Stimulated activated CD4-positive, alpha-beta T cell treated with anti-CD3 and anti-CD28 coated beads, Interleukin-12 subunit alpha, Interleukin-12 subunit beta, amount 100 ng/mL, for 4 hours (primary cell): ENCODE data around the gene TBC1D22A.

ENCODE experiments used
- DNase-seq: peaks from one replicate; pipeline ENCODE4 v3.0.0-alpha.2; 2020

The TBC1D22A gene

DNA sequence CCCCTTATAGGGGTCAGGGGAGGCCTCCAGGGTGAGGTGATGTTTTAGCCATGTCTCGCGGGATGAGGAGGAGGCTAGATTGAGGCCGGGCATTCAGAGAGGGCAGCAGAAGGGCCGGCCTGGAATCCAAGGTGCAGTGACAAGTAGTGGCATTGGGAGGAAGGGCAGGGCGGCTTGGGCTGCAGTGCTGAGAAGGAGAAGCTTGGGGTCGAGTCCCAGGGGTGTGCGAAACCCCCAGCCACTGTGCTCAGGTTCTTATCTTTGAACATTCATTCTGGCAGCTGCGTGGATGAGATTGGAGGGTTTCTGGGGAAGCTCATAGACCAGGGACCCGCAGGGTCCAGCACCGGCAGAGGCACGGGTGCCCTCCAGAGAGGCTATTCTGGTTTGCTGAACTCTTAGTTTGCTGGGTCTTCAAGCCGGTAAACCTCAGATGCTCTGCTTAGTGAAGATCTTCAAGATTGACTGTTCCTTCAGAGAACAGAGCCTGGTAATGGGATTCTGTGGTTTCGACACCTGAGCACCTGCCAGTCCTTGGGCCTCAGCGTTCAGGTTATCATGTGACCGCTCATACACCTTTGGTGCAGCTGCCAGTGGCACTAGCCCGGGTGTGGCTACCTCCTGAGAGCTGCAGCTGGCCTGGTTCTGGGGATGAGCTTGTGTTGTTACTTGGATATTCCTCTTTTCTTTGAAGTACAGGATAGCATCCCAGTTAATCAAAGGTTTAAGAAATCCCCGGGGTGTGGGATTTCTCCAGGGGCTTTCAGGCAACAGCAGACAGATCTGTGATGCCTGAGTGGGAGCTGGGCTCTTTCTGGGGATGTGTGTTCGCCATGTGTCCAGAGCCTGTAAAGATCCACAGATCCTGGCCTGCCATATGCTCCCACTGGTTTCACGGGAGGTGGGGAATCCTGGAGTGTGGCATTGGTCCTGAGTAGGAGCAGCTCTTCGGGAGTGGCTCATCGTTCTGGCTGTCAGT is 152.8 kb downstream of the TBC1D22A start:
- DNase-seq, result no peak

DNA sequence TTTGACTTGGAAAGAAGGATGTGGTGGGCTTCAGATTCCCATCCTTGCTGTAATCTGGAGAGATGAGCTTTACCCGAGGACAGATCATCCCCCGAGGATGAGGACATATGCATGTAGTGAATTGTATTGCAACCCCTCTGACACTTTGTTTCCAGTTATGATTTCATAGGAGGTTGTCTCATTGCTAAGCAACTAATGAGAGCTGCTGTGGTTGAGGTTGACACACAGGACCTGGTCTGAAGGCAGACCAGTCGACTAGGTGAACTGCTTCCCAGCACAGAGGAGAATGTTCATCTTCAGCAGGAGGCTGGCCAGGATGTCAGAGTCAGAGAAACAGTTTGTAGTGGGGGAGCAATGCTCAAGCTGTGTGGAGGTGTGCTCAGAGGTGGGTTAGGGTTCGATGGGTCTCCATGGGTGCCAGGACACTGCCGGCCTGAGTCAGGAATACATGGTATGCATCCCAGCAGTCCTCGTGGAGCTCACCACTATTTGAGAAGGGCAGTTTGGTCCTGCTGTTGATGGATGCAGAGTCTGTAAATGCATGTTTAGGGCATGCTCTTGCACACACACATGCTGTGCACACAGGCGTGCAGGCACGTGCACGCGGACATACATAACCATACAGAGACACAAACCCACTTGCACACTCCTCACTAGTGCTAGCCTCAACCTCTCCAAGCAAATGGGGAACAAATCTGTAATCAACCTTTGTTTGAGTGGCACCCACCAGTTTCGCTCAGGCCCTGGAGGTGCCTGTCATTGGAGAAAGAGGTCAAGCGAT is 153.7 kb downstream of the TBC1D22A start:
- DNase-seq, result no peak

DNA sequence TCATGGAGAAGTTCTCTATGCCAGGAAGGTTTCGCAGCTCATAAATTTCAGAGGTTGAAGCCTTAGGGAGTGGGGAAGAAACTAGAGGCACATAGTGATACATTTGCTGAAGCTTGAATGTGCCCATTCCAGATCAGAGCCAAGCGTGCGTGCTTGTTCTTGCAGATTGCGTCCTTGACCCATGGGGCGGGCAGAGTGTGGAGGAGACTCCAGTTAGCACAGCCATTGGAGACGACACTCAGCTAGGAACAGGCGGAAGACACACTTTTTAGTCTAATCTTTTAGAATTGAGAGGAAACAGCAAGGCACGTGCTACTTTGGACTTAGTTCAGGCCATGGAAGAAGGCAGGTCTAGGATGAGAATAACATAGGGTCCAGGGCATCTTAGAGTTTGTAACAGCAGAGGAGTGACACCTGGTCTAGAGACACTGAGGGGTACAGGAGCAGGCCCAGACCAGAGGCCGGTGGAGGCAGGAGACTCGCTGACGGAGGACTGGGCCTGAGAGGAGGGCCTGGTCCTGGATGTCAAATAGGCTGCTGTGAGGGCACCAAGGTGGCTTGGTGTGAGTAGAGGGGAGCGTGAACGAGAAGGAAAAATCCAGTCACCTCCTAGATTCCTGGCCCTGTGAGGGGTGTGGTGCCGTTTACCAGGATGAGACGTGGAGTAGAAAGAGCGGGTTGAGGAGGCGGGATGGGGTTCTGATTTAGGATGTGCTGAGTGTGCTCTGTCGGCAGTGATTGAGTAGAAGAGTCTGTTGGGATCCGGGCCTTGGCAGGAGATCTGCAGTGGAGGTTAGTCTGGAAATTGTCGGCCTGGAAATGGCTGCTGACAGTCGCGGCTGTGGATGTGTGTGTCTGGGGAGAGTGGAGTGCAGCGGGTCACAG is 154.7 kb downstream of the TBC1D22A start:
- no peak for DNase-seq

DNA sequence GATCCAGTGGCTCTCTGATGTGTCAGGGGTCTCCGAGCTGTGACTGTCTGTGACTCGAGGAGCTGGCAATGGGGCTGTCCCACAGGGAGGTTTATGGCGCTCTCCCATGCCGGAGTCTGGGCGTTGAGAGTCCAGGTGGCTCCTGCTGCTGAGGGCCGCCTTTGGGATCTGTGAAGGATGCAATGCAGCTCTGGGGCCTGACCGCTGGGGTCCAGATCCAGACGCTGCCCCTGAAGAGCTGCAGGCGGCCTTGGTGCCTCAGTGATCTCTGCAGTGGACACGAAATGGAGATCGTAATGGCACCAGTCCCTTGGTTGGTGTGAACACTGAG is 155.3 kb downstream of the TBC1D22A start:
- DNase-seq, result no peak

DNA sequence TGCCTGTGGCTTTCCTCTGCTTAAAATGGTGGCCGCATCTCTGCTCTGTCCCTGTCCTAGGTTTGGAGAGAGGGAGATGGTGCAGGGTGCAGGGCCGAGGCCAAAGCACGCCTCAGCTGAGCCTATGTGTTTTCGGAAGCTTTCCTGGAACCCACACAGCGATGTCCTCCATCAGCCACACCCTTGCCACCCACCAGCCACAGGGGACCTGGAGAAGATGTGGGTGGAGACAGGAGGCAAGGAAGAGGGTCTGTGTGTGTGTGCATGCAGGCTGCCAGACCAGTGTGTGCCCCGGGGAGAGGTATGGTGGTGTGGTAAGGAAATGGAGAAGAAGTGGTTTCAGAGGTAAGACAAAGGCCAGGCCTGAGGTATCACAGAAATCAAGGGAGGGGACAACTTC is 155.7 kb downstream of the TBC1D22A start:
- no peak for DNase-seq

DNA sequence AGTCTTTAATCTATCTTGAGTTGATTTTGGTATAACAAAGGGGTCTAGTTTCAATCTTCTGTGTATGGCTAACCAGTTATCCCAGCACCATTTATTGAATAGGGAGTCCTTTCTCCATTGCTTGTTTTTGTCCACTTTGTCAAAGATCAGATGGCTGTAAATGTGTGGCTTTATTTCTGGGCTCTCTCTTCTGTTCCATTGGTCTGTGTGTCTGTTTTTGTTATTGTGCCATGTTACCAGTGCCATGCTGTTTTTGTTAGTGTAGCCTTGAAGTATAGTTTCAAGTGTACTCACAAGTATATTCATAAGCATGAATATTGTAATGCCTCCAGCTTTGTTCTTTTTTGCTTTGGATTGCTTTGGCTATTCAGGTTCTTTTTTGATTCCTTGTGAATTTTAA is 159.6 kb downstream of the TBC1D22A start:
- DNase-seq, result no peak

DNA sequence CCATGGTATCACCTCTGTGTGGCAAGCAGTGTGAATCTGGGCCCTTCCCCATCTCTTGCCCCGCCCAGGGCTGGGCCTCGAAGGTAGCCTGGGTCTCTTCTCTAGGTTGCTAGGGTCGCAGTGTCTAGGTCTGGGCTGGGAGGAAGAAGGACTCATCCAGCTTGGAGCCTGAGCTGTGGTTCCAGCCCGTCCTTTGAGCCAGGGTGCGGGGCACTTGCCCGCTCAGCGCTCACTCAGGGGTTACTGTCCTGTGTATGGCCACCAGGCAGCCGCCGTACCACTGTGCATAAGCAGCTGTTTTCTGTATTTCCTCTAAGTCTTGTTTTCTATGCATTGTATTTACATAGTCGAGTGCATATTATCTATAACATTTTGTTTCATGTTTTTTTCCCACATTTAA is 160.9 kb downstream of the TBC1D22A start:
- DNase-seq, result no peak

DNA sequence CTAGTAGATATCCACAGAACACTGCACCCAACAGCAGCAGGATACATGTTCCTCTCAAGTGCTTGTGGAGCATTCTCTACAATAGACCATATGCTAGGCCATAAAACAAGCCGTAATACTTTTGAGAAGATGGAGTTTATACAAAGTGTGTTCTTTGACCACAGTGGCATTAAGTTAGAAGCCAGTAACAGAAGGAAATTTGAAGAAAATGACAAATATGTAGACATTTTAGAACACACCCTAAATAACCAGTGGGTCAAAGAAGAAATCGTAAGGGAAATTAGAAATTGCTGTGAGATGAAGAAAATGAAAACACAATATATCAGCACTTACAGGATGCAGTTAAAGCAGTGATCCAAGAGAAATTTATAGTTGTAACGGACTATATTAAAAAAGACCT is 163.4 kb downstream of the TBC1D22A start:
- DNase-seq, result no peak

DNA sequence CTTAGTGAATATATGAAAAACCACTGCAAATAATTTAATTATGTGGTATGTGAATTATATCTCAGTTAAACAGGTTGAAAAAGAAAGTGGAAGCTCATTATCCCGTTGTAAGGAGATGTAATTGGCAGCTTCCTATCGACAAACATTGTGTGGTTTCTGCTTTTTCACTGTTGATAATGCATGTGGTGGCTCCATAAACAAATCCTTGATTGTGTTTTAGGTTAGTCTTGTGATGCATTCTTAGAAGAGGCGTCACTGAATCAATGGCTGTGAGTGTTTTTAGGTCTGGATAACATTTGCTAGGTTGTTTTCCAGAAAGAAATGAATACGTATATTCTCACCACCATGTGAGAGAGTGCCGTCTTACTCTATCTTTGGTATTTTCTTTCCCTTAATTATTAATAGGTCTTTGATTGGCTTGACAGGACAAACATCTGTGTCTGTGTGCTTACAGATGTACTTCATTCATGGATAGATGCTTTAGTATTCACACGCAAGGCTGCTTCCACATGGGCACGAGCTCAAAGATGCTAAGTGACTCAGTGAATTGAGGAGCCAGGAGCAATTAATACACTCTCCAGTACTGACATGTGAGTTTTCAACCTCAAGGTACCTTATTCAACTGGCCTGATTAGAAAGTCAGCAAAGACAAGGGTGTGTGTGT is 166.7 kb downstream of the TBC1D22A start:
- DNase-seq, result no peak

DNA sequence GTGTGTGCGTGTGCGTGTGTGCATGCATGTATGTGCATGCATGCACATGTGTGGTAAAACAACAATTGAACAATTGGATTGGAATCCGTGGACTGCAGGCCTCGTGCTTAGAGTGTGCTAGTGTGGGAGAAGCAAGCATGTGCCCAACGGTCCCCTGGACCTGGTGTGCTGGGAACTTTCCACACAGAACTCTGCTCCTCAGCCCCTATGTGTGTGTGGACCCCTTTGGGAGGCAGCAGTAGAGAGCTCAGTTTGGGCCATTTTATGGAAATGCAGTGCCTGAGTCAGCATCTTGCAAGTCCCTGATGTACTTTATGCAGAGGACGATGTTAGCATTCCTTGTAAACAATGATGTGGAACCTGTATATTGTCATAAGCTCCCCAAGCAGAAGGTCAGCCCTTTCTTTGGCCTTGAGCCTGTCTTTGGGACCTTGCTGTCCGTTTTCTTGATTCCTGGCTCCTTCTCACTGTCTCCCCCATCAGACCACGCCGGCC is 167.3 kb downstream of the TBC1D22A start:
- DNase-seq, result no peak

DNA sequence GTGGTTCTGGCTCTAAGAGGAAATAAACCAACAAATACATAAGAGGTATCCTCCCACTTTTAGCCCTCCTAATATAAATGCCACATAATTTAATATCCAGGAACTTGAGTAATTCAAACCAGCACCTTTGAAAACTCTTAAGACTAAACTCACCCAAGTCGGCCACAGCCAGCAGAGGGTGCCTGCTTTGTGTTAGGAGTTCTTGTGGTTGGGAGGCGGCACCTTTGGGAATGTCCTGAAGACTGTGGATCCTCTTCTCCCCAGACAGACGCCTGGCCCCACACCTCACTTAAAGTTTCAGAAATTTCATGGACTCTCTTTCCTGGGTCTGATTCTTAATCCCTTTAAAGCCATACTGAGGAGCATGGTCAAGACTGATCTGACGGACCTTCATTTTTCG is 169.0 kb downstream of the TBC1D22A start:
- DNase-seq, result no peak

DNA sequence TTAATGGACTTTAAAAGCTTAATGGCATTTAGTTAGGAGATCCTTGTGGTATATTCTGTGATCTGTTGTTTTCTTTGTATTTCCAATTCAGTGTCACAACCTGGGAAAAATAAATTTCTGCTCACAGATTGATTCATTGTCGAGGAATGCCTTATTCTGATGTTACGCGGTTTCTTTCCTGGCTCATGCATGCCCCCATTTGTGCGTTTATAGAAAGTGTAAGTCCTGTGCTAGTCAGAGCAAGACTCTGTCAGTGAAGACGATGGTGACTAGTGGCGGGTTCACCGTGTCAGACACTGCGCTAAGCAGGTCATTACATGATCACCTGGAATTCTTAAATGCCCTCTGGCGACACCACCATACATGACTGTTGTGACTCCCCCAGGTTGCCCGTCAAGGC is 169.4 kb downstream of the TBC1D22A start:
- DNase-seq, result no peak

DNA sequence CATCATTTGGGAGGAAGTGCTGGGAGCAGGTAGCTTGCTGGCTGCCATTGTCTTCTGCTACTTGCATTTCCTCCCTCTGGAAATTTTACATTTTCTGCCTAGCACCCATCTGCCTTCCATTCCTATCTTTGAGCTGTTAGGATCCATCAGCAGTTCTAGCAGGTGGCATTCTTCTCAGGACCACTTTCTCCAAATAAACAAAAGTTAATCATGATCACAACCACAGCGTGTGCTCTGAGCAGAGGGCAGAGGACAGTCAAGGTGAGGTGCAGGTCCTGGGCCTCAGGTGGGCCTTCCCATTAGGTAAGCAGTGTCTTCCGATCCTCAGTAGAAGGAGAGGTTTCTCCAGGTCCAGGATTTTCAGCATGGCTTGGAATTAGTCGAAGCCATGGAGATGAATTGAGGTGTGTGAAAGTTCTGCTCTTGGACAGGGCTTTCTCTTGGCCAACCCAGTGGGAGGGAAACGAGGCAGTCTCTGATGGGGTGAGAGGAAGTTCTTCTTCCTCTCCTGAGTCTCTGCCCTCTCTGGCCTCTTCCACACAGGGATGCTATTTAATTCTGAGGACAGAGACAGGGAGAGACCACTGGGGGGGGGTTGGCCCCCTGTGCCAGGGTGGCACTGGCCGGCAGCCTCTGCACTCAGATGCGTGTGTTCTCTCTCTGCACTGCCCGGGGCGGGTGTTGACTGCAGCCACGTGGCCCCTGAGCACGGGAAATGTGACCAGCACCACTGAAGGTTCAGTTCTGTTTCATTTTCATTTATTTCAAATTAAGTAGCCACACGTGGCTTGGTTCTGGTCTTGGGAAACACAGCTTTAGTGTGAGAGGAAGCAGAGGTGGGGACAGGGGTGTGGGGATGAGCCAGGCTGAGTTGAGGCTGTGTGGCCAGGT is 170.8 kb downstream of the TBC1D22A start:
- no peak for DNase-seq

DNA sequence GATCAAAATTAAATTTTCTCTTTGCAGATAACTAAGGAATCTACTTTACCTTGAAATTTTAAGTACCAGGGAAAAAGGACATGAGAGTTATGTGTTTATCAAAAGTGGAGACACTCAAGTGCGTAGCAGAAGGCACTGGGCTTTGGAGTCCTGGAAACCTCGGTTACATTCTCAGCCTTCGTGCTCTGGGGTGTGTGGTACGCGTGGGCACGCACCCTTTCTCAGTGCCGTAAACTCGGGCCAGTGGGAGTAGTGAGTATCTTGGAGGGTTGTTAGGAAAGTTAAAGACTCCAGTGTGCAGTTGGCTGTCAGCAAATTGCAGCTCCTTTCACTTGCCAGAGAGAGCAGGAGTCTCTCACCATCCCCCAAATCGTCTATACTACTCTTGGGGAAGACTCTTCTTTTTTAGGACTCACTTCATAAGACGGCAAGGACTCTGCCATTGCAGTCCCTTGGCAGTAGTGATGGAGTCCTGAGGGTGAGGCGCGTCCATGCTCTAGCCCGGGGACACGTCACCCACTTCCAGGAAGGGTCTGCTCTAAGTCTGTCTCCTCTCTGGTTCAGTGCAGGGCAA is 171.8 kb downstream of the TBC1D22A start:
- DNase-seq, result no peak

DNA sequence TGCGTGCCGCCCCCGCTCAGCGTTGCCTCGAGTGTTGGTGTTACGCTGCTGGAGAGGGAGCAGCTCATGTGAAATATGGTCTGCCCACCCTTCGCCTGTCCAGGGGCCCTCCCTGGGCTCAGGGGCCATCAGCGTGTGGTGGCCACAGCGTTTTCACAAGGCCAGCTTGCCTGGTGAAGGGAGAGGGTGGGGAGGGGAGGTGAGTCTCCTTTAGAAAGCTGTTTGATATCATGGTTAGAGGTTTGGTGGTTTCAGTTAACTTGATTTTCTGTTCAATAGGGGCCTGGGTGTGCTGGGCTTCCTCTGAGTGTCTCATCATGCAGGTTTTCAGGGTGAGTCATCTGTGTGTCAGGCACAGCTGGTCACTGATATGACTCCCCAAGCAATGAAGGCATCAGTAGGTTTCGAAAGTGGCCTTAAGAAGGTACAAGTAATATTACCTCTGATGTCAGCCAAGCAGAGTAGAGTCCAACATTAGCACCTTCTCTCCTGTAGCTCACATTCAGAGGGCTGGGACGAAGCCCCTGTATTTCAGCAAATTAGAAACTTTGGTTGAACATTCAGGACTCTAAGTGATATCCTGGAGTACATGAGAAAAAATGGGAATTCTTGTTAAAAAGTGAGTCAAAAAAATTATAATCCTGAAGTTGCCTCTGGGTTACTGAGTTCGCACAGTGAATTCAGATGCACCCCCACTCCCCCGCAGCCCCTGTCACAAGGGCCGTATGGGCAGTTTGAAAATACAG is 172.5 kb downstream of the TBC1D22A start:
- no peak for DNase-seq

DNA sequence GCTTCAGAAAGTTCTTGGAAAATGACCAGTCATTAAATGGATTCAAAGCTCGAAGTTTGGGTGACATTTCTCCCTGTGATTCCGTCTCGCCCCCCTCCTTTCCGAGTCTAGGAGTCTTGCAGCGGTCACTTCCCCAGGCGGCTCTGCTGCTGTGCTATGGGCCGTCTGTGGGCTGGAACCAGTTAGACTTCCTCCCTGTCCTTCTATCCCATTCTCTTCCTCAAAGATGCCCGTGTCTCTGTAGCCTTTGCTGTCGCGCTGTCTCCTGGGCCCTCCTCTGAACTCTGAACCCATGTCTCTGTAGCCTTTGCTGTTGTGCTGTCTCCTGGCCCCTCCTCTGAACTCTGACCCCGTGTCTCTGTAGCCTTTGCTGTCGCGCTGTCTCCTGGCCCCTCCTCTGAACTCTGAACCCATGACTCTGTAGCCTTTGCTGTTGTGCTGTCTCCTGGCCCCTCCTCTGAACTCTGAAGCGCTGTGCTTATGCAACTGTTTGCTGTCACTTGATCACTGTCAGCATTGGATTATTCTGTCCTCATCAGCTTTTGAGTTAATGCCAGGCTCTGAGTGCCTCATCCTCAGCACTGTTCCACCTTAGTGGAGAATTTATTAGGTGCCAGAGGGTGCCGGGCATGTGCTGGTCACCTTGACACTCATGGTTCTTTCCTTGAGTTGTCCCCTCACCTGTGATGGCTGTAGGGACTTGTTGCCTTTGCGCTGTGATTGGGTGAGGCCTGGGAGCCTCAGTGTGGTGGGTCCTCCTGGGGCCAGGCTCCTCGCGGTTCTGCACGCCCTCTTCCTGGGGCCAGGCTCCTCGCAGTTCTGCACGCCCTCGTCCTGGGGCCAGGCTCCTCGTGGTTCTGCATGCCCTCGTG is 173.3 kb downstream of the TBC1D22A start:
- no peak for DNase-seq

DNA sequence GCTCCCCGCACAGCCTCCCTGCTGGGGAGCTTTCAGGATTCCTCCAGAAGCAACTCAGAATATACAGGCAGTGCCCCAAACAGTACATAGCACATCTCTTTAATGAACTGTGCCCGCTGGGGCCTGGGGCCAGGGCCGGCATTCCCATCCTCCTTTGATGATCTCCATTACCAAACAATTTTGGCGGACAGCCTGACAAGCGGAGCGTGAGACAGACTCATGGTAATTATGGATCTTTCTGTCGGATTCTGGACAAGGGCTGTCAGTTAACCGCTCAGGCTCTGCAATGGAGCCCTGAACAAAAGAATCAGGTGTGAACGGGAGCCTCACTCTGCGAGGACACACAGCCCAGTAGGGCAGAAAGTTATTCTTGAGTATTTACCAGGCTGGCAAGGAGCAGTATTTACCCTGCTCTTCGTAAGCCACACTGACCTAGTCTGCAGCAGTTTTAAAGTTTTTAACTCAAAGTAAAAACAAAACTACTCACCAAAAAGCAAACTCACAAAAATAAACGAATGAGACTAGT is 174.0 kb downstream of the TBC1D22A start:
- no peak for DNase-seq

DNA sequence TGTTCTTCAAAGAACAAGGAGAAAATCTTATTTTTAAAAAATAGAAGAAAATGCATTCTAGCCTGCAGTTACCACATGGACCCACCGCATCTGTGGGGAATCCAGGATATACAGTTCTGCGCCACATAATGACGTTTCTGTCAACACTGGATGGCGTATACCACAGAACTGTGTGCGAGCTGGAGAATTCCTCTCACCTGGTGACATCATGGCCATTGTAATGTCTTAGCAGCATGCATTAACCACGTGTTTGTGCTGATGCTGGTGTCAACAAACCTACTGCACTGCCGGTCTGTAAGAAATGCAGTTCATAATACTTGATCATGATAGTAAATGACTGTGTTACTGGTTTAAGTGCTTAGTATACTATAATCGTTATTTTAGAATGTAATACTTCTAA is 174.7 kb downstream of the TBC1D22A start:
- no peak for DNase-seq

DNA sequence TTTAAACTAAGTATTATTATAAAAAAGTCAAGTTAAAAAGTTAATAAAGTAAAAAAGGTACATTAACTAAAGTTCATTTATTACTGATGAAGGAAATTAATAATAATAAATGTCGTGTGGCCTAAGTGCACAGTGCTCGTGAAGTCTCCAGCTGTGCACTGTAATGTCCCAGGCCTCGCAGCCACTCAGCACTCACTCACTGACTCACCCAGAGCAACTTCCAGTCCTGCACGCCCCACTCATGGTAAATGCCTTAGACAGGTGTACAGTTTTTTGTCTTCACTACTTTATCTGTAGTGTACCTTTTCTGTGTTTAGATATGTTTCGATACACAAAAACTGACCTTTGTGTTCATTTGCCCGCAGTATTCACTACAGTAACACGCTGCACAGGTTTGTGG is 175.5 kb downstream of the TBC1D22A start:
- DNase-seq, result no peak
